Smooth muscle cell (in vitro differentiated cells): ENCODE measurements around the gene GPR37L1. TPM values are rescaled to one million over a fixed set of nuclear protein-coding genes. Genes with fewer than 3 reads are reported as not detected.
"Not testable (repeated sequence)": the region's sequence is repeated elsewhere in the genome, so short reads cannot be mapped to it uniquely, and the experiment has no call there.

Experiments used
- DNase-seq: peaks from one replicate; lab custom pipeline; 2025; ENCODE audit not compliant: unreplicated experiment; lab: John Stamatoyannopoulos, UW
- H2AFZ ChIP-seq: fragments of 200-600 bp; sonication (generic); 2 replicates; pipeline ENCODE4 v1.6.0; 2016; ENCODE audit warnings: antibody characterized with exemption, low read depth, mild to moderate bottlenecking
- H3F3A ChIP-seq: fragments of 200-600 bp; sonication (generic); 2 replicates; pipeline ENCODE4 v1.6.0; 2017; ENCODE audit warnings: antibody characterized with exemption, low read depth
- H3K27ac ChIP-seq: fragments of 200-600 bp; sonication (generic); 2 replicates; pipeline ENCODE4 v1.5.1; 2016; ENCODE audit warnings: low read depth, mild to moderate bottlenecking
- H3K27me3 ChIP-seq: fragments of 200-600 bp; sonication (generic); 2 replicates; pipeline ENCODE4 v1.6.1; 2016; ENCODE audit warnings: low read depth, mild to moderate bottlenecking
- H3K36me3 ChIP-seq: fragments of 200-600 bp; sonication (generic); 2 replicates; pipeline ENCODE4 v1.5.1; 2016; ENCODE audit warnings: low read depth
- H3K4me1 ChIP-seq: fragments of 200-600 bp; sonication (generic); 2 replicates; pipeline ENCODE4 v1.5.1; 2016; ENCODE audit warnings: low read depth
- H3K4me2 ChIP-seq: fragments of 200-600 bp; sonication (generic); 2 replicates; pipeline ENCODE4 v1.6.0; 2016; ENCODE audit warnings: mild to moderate bottlenecking
- H3K4me3 ChIP-seq: fragments of 200-600 bp; sonication (generic); 2 replicates; pipeline ENCODE4 v1.5.1; 2016; ENCODE audit warnings: mild to moderate bottlenecking
- H3K79me2 ChIP-seq: fragments of 200-600 bp; sonication (generic); 2 replicates; pipeline ENCODE4 v1.6.0; 2016; ENCODE audit warnings: low read depth, mild to moderate bottlenecking
- H3K9ac ChIP-seq: fragments of 200-600 bp; sonication (generic); 2 replicates; pipeline ENCODE4 v1.6.0; 2016; ENCODE audit warnings: low read depth
- H3K9me3 ChIP-seq: fragments of 200-600 bp; sonication (generic); replicated peaks from 2 replicates; pipeline ENCODE4 v1.5.1; 2016; ENCODE audit warnings: low read depth
- H4K20me1 ChIP-seq: fragments of 200-600 bp; sonication (generic); 2 replicates; pipeline ENCODE4 v1.6.0; 2016; ENCODE audit warnings: low read depth
- CTCF ChIP-seq: fragments of 200-600 bp; sonication (generic); IDR thresholded peaks from 2 replicates; pipeline ENCODE4 v1.5.1; 2017; ENCODE audit warnings: borderline replicate concordance, mild to moderate bottlenecking, antibody characterized with exemption; ENCODE audit not compliant: insufficient read depth, poor library complexity, severe bottlenecking
- WGBS: methylation state at CpG from one replicate; pipeline ENCODE4 v1.1.7; 2016; ENCODE audit warnings: low lambda C conversion rate; 5-methylcytosine and 5-hydroxymethylcytosine counted together
- polyA plus RNA-seq: library from polyadenylated mRNA; unstranded; fragments of >200 nt; fragmentation: Nextera tagmentation; extraction: Ambion mirVana; gene quantifications from 2 replicates; pipeline ENCODE4 v1.2.1, GENCODE V29; 2016
- total RNA-seq: library from RNA; depleted of rRNA; stranded (reverse); fragments of >200 nt; gene quantifications from 2 replicates; pipeline ENCODE4 v1.2.3, GENCODE V29; 2014

Gene GPR37L1
- total and polyA plus RNA-seq, 2 experiments from 2014 or later, result not detected

DNA sequence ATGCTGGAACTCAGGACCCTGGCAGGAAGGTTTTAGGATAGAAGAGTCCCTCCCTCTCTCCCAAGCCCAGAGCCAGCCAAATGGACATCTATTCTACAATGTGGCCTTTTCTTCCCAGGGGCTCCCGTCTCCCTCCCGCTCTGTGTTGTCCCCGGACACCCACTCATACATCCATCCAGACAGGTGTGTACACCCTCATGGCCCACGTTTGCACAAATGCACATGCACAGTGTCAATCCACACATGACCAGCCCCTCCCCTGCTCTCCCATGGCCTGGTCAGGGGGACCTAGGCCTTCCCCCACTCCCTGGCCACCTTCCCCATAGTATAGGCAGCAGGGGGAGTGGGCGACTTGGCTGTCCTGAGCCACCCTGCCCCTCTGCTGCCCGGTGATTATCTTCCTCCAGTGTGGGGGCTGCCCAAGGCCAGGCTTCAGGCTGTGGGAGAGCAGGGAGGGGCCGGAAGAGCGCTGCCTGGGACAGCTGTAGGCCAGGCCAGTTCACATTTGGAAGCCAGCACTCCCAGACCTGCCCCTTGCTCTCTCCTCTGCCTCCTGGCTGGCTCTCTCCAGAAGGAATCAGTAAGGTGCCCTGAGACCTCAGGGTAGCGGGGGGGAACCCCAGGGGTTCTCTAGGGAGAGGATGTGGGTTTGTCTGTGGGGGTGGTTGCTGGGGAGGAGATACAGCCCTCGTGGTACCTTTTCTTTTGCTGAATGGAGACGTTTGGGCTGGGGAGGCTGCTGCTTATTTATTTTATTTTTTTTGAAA is 41.7 kb downstream of the GPR37L1 start:
- H3K9ac ChIP-seq, result no peak overlapping the region
- H2AFZ ChIP-seq, result no peak overlapping the region
- no peak for TF ChIP-seq CTCF
- H3K9me3 ChIP-seq, result no peaks in the 10 kb centered on the region
- H3K4me2 ChIP-seq, result no peak overlapping the region
- H3F3A ChIP-seq, result no peaks in the 10 kb centered on the region
- 81% methylated on average over 11 of the region's 11 CpGs for WGBS
- no peaks in the 10 kb centered on the region for H3K27me3 ChIP-seq
- H4K20me1 ChIP-seq, result no peaks in the 10 kb centered on the region
- DNase-seq, result no peak
- H3K36me3 ChIP-seq, result no peaks in the 10 kb centered on the region
- H3K4me3 ChIP-seq, result no peak overlapping the region
- no peaks in the 10 kb centered on the region for H3K79me2 ChIP-seq
- H3K27ac ChIP-seq, result no peak overlapping the region
- H3K4me1 ChIP-seq, result peaks cover 3% of the 10 kb centered on the region

DNA sequence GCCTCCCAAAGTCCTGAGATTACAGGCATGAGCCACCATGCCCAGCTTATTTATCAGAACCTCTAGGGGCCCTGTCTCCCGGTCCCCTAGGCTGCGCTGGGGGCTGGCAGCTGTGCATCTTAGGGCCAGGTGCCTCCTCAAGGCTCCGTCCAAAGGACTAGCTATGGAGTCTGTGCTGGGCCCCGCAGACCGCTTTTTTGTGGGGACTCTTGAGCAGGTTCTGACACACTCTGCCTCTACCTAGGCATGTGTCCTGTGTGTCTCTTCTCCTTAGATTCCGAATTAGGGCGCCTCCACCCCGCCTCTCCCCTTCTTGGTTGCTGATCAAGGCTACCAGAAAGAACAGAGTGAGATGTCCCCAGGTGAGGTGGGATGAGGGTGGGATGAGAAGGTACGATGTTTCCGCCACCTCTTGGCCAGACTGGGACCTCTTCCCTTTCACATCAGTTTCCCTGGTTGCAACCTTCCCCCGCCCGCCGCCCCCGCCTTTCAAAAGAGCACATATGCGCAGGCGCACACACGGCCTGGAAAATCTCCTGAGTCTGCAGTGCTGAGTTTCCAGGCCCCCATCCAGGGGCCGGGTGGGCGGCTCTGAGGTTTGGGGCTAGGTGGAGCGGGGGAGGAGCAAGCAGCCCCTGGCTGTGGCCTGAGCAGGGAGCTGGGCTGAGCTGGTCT is 42.7 kb downstream of the GPR37L1 start:
- 91% methylated on average over 18 of the region's 20 CpGs for WGBS
- DNase-seq, result no peak
- Histone ChIP-seq H3F3A (no peaks in the 10 kb centered on the region), H3K4me1 (peaks cover 3% of the 10 kb centered on the region), H3K4me2 (no peak overlapping the region), H3K79me2 (no peaks in the 10 kb centered on the region), H2AFZ (no peak overlapping the region), H3K4me3 (no peak overlapping the region), H3K36me3 (no peaks in the 10 kb centered on the region), H4K20me1 (no peaks in the 10 kb centered on the region), H3K27me3 (no peaks in the 10 kb centered on the region), H3K9ac (no peak overlapping the region), H3K27ac (no peak overlapping the region), H3K9me3 (no peaks in the 10 kb centered on the region)
- TF ChIP-seq CTCF, result no peak

DNA sequence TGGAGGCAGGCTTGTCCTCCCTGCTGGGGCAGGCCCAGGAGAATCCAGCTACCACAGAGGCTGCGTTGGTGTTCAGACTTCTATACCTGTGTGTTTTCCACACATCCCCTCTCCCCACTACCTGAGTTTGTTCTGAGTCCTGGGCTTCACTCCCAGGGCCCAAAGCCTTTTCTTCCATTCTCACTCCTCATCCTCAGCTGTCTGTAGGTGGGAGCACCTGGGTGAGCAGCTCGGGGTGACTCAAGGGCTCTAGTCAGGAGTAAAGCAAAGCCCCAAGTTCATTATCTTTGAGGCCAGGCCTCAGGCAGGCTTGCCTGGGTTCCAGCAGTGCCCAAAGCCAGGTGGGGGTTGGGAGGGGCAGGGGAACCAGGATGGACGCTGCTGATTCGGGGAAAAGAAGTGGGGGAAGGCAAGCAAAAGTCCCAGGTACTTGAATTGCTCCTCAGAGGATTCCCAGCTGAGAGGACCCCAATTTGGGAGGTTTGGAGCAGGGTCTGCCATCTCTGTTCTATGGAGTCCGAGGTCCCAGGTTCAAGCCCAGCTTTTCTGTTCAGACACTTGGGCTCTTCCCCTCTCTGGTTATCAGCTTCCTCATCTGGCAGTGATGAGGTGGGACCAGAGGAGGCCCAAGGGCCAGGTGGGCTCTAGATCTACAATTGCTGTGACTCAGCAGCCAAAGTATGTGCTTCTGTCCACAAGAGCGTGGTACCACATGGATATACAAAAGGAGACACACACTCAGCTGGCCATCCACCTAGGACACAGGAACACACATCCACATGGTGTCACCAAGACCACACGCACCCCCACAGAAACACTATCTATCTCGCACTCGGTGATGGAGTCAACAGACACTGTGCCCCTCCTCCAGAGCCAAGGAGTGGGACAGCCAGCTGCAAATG is 43.5 kb downstream of the GPR37L1 start:
- no peaks in the 10 kb centered on the region for H3F3A ChIP-seq
- H3K79me2 ChIP-seq, result no peaks in the 10 kb centered on the region
- no peak overlapping the region for H3K4me3 ChIP-seq
- H3K27ac ChIP-seq, result no peak overlapping the region
- no peaks in the 10 kb centered on the region for H3K36me3 ChIP-seq
- peaks cover 3% of the 10 kb centered on the region for H3K4me1 ChIP-seq
- WGBS, result 83% methylated on average over 9 of the region's 9 CpGs
- H3K9me3 ChIP-seq, result no peaks in the 10 kb centered on the region
- TF ChIP-seq CTCF, result no peak
- no peak for DNase-seq
- no peak overlapping the region for H3K4me2 ChIP-seq
- H3K9ac ChIP-seq, result no peak overlapping the region
- H4K20me1 ChIP-seq, result no peaks in the 10 kb centered on the region
- H2AFZ ChIP-seq, result no peak overlapping the region
- no peaks in the 10 kb centered on the region for H3K27me3 ChIP-seq

GRCh38 chr1:202167054-202167453 is 44.3 kb downstream of the GPR37L1 start:
- H3K79me2 ChIP-seq, H2AFZ ChIP-seq, H3K9me3 ChIP-seq, H3K4me2 ChIP-seq, H3K4me3 ChIP-seq, H3K36me3 ChIP-seq, H3K9ac ChIP-seq, H3F3A ChIP-seq, DNase-seq, H4K20me1 ChIP-seq, H3K27ac ChIP-seq, H3K27me3 ChIP-seq, H3K4me1 ChIP-seq: not testable (repeated sequence)
- WGBS, result 92% methylated on average over 13 of the region's 13 CpGs
